T-helper 22 cell (primary cell): ENCODE results near the gene PACS2.

Source experiments
- DNase-seq: peaks from one replicate; pipeline ENCODE4 v3.0.0-alpha.2; 2020; ENCODE audit warnings: low read depth

PACS2 gene

DNA sequence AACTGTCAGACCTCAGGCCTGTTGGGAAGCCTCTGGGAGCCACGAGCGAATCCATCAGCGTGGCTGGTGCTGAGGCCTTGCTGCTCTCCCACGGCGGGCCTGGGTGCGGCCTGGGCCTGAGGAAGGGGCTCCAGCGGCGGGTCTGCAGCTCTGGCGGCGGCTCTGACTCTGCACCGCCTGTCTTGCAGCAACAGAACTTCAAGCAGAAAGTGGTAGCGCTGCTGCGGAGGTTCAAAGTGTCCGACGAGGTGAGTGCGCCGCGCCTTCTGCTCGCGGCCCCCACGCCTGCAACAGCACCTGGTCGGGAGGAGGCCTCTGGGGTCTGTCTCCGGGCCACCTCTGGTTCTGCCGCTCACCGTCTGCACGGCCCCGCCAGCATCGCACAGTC, 55.1 kb downstream of the PACS2 start:
- DNase-seq: no peak

DNA sequence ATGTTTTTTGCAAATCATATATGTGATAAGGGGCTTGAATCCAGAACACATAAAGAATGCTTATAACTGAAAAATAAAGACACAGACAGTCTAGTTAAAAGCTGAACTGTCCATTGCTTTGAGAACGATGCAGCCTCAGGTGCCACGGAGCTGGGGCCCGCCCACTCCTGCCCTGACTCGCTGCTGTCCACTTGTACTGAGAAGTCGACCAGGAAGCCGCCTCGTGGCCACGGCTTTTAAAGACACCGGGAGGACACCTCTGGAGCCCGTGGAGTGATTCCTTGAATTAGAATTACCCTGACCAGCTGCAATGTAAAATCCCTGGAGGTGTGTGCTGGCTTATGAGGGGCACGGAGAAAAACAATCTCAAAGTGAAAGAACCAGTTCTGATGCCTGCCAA, 59.8 kb downstream of the PACS2 start:
- no peak for DNase-seq

DNA sequence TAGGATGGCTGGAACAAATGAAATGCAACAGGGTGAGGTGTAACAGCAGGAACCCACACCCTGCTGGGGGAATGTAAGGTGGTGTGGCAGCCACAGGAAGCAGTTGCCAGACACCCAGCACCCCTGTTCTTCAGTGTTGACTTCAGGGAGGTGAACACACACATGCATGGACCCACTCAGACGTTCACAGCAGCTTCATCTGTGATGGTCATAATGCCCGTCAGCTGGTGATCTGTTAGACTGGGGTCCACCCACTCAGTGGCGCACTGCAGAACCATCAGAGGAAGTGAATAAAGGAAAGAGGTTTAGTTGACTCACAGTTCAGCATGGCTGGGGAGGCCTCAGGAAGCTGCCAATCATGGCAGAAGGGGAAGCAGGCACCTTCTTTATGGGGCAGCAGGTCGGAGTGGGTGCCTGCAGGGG, 61.1 kb downstream of the PACS2 start:
- DNase-seq: no peak

DNA sequence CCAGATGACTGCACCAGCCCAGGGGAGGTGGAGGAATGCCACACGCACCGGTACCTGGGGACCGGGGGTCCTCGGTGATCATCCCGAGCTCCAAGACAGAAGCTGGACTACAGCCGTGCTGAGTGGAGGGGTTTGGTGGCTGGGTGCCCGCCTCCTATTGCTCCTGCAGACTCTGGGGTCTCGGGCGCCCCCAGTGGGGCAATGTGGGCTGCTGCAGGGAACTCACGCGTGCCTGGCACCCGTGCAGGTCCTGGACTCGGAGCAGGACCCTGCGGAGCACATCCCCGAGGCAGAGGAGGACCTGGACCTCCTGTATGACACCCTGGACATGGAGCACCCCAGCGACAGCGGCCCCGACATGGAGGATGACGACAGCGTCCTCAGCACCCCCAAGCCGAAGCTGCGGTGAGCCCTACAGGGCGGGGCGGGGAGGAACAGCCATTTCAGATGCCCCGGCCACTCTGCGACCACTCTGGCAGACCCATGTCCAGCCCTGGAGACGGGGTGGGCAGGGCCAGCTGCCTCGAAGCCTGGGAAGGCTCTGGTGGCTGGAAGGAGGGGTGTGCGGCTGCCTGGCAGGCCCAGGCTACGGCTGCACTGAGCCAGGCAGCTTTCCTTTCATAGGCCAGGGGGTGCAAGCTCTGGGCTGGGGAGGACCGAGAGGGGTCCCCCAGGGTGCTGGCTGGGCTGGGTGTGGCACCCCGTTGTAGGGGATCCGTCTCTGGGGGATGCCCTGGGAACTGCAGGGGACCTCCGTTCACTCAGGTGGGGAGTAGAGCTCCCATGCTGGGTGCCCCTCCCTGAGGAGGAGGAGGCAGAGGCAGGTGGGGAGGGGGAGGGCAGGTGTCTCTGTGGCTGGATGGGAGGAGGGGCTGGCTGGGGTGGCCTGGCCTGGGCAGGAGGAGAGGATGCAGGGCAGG, 62.2 kb downstream of the PACS2 start:
- no peak for DNase-seq

DNA sequence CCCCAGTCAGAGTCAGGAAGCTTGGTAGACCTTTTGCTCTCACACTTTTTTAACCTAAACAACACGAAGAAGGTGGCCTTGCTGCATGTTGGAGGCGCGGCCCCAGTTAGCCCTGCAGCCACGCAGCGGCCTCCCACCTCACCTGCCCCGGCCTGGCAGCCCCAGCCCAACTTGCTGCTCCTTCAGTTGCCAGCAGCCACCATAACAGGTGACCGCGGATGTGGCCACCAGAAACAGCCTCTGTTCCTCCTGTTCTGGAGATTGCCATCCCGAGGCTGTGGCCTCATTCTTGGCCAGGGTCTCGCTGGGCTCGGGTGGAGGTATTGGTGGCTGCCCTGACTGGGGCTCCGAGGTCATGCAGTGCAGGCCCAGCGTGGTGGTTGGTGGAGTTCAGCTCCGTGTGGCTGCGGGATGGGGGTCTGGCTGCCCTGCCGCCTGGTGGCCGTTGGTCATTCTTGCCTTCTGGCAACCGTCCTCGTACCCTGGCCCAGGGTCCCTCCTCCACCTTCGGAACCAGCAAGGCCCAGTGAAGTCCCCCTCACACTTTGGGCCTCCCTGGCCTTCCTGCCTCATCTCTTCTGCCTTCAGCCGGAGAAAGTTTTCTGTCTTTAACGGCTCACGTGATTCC, 63.1 kb downstream of the PACS2 start:
- no peak for DNase-seq

DNA sequence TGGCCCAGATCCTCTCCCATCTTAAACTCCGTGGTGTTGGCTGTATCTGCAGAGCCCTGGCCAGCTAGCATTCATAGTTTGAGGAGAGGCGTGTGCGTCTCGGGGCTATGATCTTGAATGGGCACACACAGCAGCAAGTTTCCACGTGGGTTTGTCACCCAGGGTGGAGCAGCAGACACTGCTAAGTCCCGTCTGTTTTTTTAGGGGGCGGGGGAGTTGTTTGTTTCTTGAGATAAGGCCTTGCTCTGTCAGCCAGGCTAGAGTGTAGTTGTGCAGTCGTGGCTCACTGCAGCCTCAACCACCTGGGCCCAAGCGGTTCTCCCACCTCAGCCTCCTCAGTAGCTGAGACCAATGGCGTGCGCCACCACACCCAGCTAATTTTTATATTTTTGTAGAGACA, 63.7 kb downstream of the PACS2 start:
- DNase-seq: no peak

DNA sequence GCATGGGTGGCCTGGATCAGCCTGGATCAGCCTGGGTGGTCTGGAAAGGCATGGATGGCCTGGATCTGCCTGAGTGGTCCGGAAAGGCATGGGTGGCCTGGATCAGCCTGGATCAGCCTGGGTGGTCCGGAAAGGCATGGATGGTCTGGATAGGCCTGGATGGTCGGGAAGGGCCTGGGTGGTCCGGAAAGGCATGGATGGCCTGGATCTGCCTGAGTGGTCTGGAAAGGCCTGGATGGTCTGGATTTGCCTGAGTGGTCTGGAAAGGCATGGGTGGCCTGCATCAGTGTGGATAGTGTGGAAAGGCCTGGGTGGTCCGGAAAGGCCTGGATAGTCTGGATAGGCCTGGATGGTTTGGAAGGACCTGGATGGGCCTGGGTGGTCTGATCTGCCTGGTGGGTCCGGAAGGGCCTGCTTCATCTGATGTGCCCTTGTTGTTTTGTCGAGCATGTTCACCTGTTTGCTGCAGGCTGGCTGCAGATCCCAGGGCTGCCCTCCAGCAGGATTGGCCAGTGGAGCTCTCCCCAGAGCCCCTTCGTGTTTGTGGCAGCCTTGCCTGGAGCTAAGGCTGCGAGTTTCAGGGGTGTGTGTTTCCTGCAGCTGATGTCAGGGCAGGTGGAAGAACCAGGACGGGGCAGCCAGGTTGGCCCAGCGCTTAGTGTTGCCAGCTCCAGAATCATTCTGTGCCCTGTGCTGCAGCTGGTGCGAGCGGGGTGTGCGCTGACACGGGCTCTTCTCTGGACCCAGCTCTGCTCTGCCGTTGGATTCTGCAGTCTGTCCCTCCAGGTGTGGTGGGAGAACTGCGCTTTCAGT, 64.5 kb downstream of the PACS2 start:
- DNase-seq: no peak

DNA sequence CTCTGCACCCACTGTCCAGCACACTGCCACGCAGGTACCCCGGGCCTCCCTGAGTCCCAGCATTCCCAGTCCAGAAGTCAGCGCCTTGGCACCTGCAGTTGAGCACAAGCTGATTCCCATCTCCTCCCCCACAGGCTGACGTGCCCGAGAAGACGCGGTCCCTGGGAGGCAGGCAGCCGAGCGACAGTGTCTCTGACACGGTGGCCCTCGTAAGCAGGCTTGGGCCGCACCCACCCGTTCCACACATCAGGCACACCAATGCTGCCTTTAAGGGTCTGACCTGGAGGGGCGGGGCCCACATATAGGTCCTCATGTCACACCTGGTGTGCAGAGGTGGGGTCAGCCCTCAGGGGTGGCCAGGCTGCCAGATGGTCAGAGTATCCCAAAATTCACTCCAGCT, 65.4 kb downstream of the PACS2 start:
- DNase-seq: no peak

DNA sequence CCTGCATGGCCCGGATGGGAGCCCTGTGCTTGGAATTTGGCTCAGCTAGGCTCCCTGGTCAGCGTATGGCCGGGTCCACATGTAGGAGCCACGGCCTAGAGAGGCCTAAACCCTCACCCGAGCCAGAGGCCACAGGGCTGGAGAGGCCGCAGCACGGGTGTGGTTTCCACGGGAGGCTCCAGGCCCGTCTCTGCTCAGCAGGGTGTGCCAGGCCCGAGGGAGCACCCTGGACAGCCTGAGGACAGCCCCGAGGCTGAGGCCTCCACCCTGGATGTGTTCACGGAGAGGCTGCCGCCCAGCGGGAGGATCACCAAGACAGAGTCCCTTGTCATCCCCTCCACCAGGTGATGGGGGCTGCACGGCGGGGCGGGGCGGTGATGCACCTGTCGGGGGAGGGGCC, 66.2 kb downstream of the PACS2 start:
- DNase-seq: no peak

DNA sequence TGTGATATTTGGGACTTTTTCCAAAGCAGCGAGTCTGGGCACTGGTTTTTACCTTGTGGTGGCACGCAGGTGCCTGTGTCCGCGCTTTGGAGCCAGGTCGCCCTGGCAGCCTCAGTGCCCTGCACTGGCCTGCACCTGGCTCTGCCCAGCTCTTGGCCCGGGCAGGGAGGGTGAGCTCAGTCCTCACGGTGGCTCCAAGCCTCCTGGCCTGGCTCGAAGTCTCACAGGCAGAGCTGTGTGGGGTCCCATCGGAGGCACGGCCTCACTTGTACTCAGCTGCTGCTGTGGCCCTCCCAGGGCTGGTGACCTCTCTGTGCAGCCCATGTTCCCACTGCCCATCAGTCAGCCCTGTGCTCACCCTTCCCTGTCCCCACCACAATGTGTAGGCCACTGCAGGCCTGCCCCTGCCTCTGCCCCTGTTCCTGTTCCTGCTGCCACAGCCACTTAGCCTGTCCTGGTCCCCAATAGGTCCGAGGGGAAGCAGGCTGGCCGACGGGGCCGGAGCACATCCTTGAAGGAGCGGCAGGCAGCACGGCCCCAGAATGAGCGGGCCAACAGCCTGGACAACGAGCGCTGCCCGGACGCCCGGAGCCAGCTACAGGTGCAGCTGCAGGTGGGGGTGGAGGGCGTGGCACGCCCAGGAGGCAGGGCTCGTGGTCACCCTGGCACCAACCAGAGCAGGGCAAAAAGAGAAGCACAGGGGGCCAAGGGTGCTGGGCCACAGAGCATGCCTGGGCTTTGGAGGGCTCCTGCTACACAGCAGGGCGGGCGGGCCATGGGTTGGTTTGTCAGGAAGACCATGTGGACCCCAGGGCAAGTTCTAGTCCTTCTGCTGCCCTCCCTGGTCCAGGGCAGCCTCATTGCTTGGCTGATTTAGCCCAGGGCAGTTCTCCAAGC, 67.1 kb downstream of the PACS2 start:
- DNase-seq: no peak

DNA sequence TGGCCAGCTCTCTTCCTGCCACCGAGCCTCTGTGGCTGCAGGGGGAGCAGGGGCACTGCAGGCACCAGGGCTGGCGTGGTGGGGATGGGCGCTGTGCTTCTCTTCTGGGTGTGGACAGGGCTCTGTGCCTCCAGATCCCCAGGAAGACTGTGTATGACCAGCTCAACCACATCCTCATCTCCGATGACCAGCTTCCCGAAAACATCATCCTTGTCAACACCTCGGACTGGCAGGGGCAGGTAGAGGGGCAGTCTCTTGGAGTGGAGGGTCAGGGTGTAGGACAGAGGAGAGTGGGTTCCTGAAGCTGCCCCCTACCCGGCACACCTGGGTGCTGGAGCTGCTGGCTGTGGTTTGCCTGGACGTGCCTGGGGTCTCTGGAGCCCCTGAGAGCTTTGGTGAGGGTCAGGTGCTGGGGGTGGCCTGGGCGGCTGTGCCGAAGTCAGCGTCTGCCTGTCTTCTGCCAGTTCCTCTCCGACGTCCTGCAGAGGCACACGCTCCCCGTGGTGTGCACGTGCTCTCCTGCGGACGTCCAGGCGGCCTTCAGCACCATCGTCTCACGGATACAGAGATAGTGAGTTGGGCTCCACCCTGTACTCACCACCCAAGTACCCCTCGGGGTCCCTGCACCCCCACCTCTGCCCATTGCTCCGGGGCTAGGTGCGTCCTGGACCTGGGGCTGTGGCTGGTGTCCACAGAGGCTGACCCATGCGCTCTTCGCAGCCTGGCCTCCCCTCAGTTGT, 68.0 kb downstream of the PACS2 start:
- no peak for DNase-seq

DNA sequence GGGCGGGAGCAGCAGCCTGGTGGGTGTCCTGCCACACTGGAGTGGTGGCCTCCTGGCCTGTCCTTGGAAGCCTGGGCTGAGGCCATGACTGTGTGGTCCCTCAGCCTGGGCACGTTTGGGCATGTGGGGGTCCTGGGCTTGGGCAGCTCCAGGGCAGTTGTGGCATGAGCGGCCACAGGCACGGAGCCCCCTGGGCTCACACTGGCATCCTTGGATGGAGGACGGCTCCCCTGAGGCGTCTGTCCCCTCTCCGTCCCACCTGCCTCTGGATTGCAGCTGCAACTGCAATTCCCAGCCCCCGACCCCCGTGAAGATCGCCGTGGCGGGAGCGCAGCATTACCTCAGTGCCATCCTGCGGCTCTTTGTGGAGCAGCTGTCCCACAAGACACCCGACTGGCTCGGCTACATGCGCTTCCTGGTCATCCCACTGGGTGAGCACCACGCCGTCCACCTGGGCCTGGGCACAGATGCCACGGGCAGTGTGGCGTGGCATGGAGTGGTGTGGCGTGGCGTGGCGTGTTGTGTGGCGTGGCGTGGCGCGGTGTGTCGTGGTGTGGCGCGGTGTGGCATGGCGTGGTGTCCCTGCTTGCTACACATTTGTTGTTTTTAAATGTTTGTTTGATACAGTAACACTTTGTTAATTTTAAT, 68.7 kb downstream of the PACS2 start:
- no peak for DNase-seq

DNA sequence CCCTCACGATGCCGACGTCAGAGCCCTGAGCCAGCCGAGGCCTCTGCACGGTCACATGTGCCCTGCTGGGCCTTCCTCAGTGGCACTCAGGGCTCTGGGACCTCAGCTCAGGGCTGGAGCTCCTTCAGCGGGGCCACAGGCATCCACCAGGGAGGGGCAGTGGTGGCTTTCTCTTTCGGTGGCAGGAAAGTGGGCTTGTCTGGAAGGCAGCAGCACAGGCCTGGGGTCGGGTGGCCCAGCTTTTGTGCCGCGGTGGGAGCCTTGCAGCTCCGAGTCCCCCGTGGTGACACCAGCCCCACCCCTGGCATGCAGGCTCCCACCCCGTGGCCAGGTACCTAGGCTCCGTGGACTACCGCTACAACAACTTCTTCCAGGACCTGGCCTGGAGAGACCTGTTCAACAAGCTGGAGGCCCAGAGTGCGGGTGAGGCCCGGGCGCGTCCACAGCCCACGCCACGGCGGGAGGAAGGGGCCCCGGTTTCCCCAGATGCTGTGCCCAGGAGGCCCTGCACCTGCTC, 69.6 kb downstream of the PACS2 start:
- DNase-seq: no peak

DNA sequence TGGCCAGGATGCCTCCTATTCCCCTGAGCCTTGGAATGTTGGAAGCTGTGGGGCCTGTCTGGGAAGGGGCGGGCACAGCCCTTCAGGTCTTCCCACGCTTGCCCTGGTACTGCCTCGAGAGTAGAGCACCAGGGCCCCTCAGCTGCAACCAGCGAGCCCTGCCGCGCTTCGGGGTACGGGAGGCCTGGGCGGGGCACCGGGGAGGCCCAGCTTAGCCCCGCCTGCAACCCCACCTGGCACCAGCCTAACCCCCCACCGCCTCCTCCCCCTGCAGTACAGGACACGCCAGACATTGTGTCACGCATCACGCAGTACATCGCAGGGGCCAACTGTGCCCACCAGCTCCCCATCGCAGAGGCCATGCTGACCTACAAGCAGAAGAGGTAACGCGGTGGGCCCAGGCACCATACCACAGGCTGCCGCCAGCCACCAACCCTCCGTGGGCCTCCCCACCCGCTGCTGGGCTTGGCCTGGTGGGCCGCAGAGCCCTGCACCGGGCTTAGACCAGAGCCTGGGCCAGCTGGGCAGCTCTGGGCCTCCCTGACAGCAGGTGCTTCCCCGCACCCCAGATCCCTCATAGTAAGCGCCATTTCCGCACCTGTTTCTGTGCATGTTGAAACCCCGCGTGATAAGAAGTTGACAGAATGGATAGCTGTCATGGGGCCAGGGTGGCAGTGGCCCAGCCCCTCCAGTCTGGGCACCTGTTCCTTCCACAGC, 70.2 kb downstream of the PACS2 start:
- DNase-seq: no peak

DNA sequence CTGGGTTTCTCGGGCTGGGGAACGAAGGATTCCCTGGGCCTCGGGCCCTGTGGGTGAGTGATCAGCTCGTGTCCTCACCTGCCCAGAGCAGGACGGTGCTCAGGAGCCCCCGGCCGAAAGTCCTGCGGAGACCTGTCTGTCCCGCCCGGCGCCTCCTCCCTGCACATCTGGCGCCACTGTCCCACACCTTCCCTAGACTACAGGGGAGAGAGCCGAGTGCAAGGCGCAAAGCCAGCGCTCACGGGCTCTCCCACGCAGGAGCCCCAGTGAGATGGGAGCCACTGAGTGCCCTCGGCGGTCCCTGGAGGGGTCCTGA, 70.7 kb downstream of the PACS2 start:
- DNase-seq: no peak

DNA sequence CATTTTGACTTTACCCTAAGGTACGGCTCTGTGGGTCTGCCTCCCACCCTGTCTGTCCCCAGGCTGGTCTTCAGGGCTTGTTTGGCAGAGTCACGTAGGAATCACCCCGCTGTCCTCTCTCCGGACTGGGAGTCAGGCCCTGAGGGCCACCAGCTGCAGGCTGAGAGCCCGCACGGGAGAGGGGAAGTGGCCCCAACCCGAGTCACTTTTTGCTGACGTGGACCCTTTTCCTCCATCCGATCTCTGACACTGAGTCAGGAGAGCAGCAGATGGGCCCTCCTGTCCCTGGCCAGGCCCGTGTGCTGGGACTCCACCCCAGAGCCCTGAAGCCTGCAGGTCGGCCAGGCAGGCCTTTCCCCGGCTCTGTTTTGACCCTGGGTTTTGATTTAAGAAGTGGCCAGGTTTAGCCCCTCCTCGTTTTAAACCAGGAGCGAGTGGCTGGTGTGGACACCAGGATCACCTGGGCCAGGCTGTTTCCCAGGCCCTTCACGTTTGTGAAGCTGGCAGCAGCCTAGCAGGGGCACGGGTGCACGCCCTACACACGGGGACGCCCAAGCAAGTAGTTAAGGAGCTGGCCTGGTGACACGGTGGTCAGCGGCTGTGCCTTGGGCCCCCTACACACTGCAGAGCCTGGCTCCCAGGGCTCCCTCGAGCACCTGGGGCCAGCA, 71.3 kb downstream of the PACS2 start:
- no peak for DNase-seq

DNA sequence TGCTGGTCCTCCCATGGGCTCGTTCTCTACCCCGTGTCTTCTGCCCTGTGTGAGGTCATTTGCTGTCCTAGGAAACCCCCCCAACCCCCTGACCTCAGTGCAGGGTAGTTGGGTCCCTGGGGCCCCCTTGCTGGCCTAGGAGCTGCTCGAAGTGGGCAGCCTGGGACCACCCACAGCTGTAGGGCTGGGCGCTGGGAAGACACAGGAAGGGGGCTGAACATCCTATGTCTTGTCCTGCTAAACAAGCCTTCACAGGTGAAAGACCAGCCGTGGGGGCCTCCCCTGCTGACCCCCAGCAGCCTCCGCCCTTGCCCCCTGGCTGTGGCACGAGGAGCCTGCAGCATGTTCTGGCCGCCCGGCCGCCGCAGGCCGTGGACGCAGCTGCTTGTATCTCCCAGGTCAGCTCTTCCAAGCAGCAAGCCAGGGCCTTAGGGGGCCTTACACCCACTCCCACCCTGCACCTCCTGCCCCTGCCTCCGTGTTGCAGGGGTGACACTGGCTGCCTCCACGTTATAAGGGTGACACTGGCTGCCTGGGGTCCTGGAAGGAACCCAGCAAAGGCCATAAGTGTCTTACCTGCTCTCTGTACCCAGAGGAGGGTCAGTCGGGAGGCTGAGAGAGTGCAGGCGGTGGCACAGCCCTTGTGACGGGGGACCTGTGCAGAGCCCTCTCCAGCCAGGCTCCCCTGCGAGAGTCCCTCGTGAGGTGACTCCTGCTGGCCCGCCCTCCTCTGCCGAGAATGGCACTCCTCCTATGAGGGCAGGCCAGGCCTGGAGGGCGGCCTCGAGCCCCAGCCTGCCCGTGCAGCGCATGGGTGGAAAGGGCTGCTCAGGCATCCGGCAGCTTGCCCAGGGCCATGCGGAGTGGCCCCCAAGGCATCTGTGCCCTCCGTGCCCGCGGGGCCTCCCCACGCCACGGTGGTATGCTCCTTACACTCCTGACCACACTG, 72.3 kb downstream of the PACS2 start:
- DNase-seq: no peak

DNA sequence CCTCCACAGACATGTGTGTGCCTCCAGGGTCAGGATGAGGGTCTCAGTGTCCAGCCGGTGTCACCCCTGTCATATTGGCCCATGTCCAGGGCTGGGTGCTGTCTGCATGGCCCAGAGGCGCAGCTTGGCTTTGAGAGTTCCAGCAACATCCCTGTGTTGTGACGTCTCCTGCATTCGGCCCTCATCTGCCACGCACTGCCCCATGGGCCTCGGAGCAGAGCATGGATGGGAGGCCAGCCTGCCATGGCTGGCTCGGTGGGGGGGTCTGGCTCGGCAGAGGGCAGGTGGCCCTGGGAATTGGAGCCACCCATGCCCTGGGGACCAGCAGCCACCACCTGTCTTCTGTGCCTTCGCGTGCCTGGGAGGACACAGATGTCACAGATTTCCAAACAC, 73.0 kb downstream of the PACS2 start:
- DNase-seq: no peak
